HG03097 (cell line): ENCODE data around the gene IL17A.
A peak's percentile ranks its signal among the peaks of the same experiment; 100 is the strongest.

Source experiments
- ATAC-seq: cut with Tn5 transposase; IDR thresholded peaks from one replicate; pipeline ENCODE4 v1.9.1; 2021; ENCODE audit not compliant: unreplicated experiment, low FRiP score

The IL17A gene

DNA sequence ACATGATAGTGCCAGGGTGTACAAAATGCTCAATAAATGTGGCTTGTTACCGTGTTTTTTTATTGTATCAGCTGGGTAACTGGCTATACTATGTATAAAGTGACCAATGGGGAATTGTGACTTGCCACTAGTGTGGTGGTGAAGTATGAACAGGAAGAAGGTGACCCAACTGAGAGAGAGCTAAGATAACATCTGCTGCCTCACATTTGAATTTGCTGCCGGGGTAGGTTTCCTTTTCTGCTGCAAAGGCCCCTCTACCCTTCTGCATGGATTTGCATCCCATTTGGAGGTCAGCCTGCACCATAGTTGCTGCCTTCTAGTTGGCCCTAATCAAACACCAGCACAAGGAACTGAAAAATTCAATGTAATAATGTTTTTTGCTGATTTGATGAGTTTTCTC is 24.1 kb downstream of the IL17A start:
- peak; percentile 86 for ATAC-seq

DNA sequence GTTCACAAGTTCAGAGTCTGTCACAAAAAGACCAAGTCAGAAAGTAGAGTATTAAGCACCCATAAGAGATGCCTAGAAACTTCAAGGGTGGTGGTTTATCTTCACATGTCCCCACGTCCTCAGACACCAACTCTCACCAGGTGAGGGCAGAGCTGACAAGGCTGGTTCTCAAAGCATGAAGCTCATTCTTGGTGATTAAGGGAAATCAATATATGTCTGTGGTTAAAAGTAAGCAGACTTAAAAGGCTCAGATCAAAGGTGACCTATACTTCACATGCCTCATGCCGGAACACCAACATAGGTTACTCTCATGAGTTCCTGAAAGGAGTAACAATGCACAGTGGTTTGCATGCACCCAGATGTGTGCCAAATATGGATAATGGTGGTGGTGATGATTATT is 27.0 kb downstream of the IL17A start:
- ATAC-seq = no peak

DNA sequence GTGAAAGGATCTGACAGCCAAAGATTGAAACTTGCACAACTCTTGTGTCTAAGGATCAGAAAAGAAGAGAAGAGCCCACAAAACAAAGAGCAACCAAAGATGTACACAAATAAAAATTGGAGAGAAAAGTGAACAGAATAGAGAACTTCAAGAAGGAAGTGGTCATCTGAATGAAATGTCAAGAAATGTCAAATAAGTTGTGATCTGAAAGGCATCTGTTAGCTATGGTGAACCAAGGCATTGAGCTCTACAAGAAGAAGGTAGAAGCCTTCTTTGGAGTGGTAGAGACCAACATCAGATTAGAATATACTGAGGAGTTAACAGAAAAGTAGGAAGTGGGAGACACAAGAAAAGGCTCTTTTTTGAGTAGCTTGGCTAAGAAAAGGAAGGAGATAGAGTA is 29.6 kb downstream of the IL17A start:
- no peak for ATAC-seq

DNA sequence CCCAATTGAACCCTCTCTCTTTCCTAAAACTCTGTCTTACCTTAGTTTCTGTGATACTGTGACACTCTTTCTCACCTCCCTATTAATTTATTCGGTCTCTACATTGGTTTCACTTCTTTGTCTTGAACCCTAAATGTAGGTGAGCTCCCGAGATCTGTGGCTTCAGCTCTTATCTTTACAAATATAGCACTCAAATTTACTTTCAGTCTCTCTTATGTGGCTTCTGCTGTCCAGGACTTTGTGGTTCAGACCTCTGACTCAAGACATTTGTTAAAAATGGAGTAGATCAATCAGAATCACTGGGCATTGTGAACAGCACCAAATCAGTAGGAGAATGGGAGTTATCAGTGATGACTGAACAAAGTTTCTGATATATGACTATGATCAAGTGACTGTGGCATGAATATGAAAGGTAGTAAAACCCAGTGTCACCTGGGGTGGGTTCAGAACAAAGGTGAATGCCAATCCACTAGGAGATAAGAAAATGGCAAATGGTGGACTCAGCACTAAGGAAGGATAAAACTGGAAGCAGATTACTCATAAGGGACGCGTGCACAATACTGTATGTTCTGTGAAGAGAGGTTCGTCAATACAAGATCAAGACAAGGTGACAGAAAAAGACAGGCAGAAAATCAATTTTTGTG is 30.9 kb downstream of the IL17A start:
- no peak for ATAC-seq

DNA sequence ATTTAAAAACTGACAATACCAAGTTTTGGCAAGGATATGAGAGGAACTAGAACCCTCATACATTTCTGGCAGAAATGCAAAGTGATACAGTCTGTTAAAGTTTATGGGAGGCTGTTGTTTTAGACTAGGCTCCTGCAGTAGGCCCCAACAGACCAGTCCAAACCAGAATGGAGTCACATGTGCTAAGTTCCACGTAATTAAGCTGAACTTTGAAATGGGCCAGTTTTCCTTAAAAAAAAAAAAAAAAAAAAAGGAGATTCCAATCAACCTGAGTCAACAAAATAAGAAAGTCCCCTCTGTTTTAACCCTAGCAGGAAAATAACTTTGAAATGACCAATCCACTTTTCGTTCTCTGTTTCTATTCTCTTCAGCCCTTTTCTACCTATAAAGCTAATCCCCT is 31.6 kb downstream of the IL17A start:
- ATAC-seq = no peak

DNA sequence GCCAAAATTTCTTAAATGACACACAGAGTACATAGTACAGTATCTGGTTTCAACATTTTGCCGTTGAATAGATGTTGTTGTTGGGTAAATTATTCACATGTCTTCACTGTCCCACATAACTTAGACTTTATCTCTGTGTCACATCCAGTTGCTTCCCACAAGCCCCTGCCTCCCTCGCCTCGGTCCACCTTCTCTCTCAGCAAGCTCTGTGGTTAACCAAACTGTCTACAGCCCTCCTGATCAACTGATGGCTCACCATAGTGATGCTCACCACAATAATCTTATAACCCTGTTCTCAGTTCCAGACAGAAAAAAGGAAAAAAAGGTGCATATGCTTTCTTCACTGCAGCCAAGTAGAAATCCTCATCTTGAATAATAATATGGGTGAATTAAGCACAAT is 35.1 kb downstream of the IL17A start:
- ATAC-seq = peak; percentile 86

DNA sequence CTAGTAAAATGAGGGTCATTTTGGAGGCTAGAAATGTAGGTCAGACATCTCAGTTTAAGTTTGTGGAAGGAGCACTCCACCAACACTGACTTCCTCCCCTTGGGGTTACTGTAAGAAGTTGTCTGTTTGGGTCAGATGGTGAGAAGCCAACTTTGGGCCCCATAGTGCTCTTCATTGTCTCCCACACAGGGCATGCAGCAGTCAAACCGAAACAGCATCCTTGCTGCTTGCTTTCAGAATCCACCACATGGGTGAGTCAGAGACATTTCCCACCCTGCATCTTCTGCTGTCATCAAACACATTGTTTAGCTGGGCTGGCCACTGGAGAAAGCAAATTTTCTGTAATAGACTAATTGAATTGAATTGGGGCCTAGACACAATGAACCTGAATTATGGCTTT is 41.3 kb downstream of the IL17A start:
- peak; percentile 99 for ATAC-seq

DNA sequence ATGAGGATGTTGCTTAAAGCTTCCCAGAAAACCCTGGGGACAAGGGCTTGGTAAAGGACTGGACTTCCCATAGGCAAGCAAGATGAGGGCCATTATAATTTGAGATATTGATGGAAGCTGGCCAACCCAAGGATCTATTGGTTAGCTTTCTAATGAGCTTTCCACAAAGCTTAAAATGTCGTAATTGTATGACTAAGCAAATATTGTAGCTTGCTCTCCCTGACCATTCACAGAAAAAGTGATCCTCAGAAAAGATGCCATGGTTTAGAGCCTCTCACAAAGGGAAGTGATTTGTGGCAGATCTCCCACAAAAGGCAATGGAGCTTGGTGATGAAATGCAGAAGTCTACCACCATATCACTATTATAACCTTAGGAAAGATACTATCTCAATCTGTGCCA is 44.5 kb downstream of the IL17A start:
- no peak for ATAC-seq

DNA sequence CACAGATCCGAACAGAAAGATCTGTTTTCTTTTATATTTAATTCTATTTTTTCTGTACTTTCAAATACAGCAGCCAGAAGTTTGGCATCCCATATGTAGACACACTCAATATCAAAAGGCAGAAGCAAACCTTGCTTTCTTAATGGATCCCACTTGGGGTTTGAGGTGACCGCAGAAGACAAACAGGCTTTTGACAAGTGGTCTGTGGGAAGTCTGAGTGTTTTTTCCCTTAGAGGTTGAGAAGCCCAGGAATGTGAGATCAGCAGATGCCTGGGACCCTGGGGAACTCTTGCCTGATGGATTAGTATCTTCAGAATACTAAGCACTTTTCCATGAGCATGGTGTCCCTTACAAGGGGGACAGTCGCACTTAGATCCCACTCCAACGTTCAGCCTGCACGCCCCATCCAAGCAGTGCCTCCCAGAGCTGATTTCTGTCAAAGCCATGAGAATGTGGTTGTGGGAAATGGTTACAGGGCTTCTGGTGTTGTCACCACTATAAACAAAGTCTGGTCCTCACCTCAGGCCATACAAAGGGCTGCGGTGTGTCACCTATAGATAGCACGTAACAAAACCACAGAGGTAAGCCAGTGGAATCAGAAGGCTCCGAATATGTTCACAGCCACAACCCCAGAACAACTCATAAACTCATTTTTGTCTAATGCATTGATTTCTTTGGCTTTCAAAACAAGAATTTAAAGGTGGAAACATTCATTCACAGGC is 45.4 kb downstream of the IL17A start:
- no peak for ATAC-seq

DNA sequence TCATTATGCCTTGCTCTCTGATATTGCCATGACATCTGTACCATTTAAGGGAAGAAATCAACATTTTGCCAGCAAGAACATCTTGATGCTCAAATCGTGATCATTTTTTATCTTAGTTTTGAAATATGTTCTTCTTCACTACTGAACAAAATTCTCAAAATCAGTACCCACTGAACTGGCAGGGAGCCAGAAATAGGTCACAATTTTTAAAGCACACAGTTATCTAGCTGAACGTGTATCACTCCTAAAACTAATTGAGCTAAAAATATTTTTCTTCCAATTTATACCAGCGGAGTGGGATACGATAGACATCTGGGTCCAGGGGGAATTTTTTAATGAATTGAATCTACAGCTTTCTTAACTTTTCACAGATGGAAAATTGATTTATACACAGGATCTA is 46.8 kb downstream of the IL17A start:
- ATAC-seq = no peak

DNA sequence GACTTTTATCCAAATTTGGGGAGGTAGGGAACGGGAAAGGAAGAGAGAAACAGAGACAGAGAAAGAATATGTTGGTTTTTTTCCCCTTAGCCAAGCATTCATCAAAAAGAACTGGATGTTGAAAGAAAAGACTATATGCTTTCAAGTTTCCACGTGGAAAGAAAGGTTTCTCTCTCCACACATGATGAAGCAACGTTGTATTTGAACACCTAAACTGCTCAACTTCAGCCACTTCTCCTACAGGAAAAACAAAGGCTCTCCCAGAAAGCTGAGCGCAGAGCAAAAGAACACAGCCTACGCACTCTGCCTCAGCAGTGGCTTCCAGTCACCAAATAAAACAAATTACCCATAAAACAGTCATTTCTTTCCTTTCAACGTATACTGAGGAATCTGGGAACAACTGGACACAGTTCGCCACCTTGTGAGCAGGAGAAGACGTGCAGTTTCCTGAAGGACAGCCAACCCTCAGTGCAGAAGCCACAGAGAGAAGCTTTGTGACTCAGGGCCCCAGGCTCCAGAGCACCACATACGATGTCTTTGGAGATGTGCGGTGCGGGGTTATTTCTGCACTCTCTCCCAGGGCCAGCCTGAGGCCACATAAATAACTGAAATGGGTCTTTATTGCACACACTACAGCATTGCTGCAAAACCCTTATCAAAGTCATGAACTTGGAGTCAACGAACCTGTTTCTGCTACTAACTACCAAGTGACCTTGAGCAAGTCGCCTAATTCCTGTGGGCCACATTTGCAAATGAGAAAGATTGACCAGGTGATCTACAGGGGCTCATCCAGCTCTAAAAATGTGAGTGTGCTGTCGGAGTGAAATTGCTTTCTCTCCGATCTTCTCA is 48.0 kb downstream of the IL17A start:
- ATAC-seq = no peak
